Amygdala (tissue), 56 donors: ENCODE results near the gene KCNJ5.
"Not testable (repeated sequence)": the region's sequence is repeated elsewhere in the genome, so short reads cannot be mapped to it uniquely, and the experiment has no call there.

Experiments used
- DNase-seq, 56 donors: peaks; one replicate each; lab custom pipeline; 2025; lab: John Stamatoyannopoulos, UW

The KCNJ5 gene

GRCh38 chr11:128908391-128909246 is 17.5 kb downstream of the KCNJ5 start:
- DNase-seq, result peak in 15 of 56 donors; percentile 8 to 46 (median 24)

- DNase-seq, result no peak
Measured at GRCh38 chr11:128909438-128910125, 18.4 kb downstream of the KCNJ5 start.

- no peak for DNase-seq
Measured at GRCh38 chr11:128910576-128910975, 19.4 kb downstream of the KCNJ5 start.

GRCh38 chr11:128911239-128911638 is 20.1 kb downstream of the KCNJ5 start:
- no peak for DNase-seq

GRCh38 chr11:128911701-128912100 is 20.5 kb downstream of the KCNJ5 start:
- DNase-seq, result no peak

GRCh38 chr11:128913806-128914205 is 22.6 kb downstream of the KCNJ5 start:
- DNase-seq, result no peak

GRCh38 chr11:128914216-128915148 is 23.3 kb downstream of the KCNJ5 start:
- no peak for DNase-seq

- DNase-seq, result no peak
Measured at GRCh38 chr11:128915149-128915521, 24.0 kb downstream of the KCNJ5 start.

GRCh38 chr11:128916037-128916572 is 24.9 kb downstream of the KCNJ5 start:
- no peak for DNase-seq

- no peak for DNase-seq
Measured at GRCh38 chr11:128916681-128917080, 25.5 kb downstream of the KCNJ5 start.

- no peak for DNase-seq
Measured at GRCh38 chr11:128917144-128917724, 26.1 kb downstream of the KCNJ5 start.

GRCh38 chr11:128919216-128919615 is 28.1 kb downstream of the KCNJ5 start:
- DNase-seq, result no peak

GRCh38 chr11:128919635-128920034 is 28.5 kb downstream of the KCNJ5 start:
- DNase-seq, result not testable (repeated sequence)

- no peak for DNase-seq
Measured at GRCh38 chr11:128920666-128921065, 29.5 kb downstream of the KCNJ5 start.

- DNase-seq, result no peak
Measured at GRCh38 chr11:128921793-128922192, 30.6 kb downstream of the KCNJ5 start.

GRCh38 chr11:128924104-128924503 is 32.9 kb downstream of the KCNJ5 start:
- DNase-seq, result no peak

GRCh38 chr11:128924510-128925249 is 33.5 kb downstream of the KCNJ5 start:
- DNase-seq, result no peak

- DNase-seq, result no peak
Measured at GRCh38 chr11:128925250-128925600, 34.1 kb downstream of the KCNJ5 start.

- DNase-seq, result no peak
Measured at GRCh38 chr11:128926000-128926399, 34.8 kb downstream of the KCNJ5 start.
